GM18867 (cell line): Measurements from ENCODE around the gene RBBP9.
"Not testable (repeated sequence)": the region's sequence is repeated elsewhere in the genome, so short reads cannot be mapped to it uniquely, and the experiment has no call there.

Experiments used
- ATAC-seq: cut with Tn5 transposase; IDR thresholded peaks from one replicate; pipeline ENCODE4 v1.9.1; 2021; ENCODE audit warnings: mild to moderate bottlenecking, moderate library complexity; ENCODE audit not compliant: unreplicated experiment

RBBP9 gene

DNA sequence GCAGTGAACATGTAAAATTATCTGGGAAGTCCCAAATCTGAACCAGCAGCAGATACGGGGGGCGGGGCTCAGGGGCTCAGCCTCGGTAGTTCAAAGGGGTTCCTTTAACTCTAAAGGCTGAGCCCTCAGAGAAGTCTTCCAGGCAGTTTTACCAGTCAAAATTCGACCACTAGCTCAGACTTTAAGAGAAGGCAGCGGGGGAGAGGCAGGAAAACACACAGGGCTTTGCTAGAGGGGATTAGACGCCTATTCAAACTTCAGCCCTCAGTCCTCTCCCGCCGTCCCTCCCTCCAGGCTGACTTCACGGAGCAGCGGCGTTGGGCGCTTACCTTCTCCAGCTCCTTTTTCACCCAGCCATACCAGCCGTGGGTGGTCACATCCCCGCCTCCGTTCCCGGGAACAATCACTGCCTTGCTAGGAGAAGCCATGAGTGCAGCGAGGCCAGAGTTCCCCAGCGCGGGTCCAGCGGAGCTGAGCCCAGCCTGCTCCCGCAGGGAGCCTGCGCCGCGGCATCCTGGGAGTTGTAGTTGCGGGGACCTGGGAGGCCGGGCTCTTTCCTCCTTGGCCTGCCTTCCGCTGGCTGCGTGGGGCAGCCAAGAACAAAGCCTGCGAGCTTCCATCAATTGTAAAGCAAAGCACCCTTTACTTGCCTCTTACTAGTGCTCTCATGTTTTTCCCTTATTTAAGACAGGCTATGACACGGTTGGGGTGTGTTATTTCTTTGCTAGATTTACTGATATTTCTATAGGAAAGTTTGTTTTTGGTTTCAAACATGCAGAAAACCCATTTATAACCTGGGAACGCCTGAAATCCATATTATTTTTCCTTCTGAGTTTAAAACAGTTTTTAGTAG is at the start of gene RBBP9:
Gene RBBP9, minus strand, starts transcription at position 486 of the 853 bp plus-strand sequence. Its CDS starts 58 bp downstream, at position 428.
- peak; percentile 99 for ATAC-seq

DNA sequence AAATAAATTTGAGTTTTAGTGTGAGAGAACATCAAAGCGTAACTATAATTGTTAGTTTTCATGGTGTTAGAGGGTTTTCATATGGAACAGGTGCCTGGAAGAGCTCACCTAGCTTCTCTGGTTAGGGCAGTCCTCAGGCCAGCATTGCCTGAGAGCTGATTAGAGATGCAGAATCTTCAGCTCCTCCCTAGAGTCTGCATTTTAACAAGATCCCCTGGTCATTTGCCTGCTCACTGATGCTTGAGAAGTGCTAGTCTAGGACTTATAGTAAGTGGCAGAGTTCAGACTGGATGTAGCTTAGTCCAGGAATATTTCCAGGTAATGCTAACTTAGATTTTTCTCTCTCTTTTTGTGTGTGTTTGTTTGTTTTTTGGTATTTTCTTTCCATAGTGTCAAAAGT is 48.5 kb upstream of the RBBP9 start:
- no peak for ATAC-seq

DNA sequence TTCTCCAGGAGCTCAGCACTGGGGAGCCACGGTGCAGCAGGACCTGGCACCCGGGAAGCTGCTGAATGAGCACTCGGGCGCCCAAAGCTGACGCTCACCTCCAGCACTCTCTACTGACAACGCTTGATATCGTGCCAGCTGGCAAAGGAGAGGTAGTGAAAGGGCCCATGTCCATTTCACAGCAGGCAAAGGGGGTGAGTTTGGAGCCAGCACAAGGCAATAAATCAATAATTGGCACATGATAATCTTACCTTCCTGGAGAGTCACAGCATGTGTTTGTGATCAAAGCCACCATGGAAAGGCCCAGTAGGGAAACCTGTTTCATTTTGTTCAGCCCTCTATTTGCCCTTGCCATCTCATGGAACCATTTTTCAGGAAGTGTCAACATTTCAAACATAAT is 46.9 kb upstream of the RBBP9 start:
- no peak for ATAC-seq

DNA sequence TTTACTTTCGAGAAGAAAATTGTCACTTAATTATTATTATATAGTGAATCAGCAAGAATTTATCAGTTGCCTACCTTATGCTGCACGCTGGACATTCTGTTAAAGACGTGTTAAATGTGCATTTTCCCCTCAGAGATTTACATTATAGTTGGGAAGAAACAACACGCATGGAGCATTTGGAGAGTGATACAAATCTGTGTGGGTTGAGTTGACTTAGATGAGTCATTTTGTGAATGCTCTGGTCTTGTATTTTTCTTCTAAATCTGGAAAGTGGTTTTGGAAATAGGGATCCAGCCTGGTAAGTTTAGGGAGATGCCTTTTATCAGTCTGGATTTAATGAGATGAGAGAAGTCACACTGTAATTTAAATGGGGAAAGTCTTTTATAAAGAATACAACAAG is 46.2 kb upstream of the RBBP9 start:
- ATAC-seq: no peak

DNA sequence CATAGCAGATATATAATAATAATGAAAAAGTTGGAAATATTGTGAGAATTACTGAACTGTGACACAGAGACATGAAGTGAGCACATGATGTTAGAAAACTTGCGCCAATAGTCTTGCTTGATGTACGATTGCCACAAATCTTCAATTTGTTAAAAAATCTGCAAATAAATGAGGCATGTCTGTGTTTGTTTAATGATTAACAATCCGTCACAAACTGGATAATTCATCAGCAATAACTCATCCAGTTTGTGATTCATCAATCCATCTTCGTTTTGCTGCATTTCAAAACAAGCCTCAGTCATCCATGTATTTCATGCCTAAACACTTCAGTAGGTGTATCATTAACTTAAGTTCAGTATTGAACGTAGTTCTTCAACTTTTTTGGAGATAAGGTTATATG is 44.7 kb upstream of the RBBP9 start:
- ATAC-seq: no peak

DNA sequence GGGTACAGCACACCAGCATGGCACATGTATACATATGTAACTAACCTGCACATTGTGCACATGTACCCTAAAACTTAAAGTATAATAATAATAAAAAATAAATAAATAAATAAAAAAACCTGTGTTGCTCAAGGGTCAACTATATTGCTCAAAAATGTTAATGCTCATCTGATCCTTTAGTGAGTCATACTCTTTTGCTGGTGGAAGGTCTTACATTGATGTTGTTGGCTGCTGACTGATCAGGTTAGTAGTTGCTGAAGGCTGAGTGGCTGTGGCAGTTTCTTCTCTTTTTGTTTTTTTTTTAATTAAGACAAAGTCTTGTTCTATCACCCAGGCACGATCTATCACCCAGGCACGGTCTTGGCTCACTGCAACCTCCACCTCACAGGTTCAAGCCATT is 40.6 kb upstream of the RBBP9 start:
- no peak for ATAC-seq

DNA sequence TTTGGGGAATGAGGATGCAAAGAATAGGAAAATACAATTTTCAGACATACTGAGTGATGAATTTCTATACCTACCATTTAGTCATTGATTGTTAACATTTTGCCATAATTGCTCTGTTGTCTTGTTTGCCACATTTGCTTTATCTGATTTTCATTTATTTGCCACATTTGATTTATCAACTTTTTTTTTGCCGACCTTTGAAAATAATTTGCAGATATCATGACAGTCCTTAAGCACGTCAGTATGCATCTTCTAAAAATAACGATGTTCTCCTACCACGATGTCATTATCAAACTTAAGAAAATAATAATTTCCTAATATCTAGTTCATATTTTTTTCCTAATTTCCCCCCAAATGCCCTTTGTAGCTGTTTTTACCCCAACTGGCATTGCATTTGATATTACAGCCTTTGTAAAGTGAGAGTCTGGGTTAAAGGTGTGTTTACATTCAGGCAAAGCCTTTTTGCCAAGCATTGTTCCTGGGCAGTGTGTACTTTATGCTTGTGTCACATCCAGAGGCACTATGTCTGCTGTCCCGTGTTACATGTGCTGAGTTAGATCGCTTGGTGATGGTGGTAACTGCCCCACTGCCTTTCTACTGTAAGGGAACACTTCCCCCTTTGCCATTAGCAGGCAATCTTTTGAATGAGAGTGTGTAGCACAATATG is 37.1 kb upstream of the RBBP9 start:
- no peak for ATAC-seq

DNA sequence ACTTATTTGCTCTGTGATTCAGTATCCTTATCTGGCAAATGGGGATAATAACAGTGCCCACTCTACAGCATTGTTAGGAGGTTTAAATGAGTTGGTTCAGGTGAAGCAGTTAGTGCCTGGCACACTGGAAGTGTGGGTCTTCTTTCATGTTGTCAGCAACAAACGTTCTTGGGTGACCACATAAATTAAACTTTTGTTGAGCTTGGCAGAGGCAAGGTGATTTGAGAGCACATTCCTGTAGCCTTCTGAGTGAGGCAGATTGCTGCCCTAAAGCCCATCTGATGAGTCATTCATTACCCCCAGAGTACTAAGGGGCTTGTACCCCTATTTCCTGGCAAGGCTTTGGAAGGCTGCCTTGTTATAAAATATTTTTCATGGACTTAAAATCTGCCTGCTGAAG is 36.5 kb upstream of the RBBP9 start:
- ATAC-seq: no peak

DNA sequence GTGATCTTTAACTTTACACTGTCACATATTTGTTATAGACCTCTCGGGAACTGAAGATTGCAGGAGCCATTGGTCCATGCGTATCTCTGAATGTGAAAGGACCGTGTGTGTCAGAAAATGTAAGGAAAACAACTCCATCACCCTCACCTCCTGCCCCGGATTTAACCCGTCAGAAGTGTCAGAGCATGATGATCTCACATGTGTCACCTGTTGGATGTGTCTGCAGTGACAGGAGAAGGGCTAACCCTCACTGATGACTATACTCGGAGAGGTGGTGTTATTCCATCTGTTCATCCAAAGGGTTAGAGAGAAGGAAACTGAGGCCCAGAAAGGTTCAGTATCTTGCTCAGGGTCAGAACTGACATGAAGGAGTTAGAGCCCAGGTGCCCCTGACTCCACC is 35.6 kb upstream of the RBBP9 start:
- ATAC-seq: no peak

DNA sequence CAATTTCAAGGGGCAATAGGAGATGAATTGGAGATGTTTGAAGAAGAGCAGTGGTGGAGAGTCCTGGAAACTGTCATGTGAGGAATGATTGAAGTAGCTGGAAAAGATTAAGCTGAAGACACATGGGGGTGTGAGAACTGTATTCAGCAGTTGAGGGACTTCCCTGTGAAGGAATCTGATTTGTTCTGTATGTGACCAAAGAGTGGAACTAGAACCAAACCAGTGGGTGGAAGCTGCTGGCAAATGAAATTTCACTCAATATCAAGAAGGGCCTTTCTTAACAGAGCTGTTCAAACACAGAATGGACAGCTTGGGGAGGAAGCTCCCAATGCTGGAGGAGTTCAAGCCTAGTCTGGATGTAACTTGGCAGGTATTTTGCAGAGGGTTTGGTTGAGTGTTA is 32.0 kb upstream of the RBBP9 start:
- ATAC-seq: no peak

DNA sequence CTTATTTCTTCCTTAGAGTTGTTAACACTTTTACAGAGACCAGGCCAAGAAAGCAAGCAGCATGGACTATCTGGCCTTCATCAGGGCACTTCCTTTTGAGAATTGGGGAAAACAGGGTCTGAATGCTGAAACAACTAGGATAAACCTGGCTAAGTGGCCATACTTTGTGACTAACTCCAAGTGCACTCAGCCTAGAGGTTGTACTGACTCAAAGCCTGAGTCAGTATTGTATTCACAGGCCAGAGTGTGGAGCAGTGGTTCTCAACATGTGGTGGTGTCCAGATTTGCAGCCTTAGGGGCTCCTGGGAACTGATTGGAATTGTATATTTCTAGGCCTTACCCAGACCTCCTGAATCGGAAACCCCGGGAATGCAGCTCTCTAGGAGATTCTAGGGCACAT is 30.8 kb upstream of the RBBP9 start:
- ATAC-seq: no peak

DNA sequence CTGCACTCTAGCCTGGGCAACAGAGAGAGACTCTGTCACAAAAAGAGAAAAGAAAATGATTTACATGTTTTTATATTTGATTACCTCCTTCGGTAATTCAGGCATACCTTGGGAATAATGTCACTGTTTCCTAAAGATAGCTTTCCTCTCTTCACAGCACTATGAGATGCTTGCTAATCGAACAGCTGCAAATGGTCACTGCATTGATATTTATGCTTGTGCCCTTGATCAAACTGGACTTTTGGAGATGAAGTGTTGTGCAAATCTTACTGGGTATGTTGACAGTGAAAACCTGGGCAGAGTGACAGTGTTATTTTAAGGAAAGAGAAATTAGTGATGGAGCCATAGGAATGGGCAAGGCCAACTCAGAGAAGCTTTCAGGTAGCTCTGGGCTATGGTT is 30.3 kb upstream of the RBBP9 start:
- ATAC-seq: no peak

DNA sequence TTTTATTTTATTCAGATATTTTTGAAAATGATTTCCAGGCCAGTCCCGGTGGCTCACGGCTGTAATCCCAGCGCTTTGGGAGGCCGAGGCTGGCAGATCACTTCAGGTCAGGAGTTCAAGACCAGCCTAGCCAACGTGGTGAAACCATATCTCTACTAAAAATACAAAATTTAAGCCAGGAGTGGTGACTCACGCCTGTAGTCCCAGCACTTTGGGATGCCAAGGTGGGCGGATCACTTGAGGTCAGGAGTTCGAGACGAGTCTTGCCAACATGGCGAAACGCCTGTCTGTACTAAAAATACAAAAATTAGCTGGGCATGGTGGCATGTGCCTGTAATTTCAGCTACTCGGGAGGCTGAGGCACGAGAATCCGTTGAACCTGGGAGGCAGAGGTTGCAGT is 29.7 kb upstream of the RBBP9 start:
- not testable (repeated sequence) for ATAC-seq

DNA sequence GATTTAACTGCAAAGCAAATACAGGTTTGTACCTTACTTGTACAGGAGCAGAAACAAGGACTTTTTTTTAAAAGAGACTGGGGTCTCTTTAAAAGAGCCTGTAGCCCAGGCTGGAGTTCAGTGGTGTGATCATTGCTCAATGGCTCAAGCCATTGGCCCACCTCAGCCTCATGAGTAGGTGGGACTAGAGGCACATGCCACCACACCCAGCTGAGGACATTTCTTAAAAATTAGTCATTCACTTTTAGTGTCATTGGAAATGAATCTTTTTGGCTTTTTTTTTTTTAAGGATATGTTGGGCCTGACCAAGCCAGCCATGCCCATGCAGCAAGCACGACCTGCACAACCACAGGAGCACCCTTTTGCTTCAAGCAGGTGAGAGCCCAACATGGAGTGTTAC is 27.6 kb upstream of the RBBP9 start:
- no peak for ATAC-seq

DNA sequence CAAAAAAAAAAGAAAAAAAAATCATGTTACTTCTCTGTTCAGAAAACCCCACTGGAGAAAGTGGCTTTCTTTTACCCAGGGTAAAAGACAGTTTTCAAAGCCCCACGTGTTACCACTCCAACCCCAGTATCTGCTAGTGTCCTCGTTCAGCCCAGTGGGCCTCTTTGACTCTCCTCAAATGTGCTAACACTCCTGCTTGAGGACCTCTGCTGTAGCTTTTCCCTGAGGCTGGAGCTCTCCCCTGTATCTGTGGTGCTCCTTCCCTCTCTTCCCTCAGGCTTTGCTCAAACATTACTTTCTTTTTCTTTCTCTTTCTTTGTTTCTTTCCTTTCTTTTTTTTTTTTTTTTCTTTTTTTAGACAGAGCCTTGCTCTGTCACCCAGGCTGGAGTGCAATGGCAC is 26.0 kb upstream of the RBBP9 start:
- ATAC-seq: no peak

DNA sequence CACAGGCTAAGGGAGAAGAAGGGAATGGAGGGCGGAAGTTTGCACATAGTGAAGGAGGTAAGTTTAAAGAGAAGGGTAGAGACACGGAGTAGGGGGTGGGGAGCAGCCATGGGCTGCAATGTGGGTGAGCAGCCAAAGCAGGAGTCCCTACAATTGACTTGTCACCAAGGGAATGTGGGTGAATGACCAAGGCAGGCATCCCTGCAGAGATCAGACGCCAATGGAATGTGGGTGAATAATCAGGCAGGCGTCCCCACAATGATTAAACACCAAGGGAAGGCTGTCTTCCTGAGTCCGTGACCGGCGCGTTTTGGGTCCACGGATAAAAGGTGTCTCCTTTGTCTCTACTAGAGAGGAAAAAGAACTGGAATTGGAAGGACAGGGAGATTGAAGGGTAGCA is 25.0 kb upstream of the RBBP9 start:
- ATAC-seq: not testable (repeated sequence)

DNA sequence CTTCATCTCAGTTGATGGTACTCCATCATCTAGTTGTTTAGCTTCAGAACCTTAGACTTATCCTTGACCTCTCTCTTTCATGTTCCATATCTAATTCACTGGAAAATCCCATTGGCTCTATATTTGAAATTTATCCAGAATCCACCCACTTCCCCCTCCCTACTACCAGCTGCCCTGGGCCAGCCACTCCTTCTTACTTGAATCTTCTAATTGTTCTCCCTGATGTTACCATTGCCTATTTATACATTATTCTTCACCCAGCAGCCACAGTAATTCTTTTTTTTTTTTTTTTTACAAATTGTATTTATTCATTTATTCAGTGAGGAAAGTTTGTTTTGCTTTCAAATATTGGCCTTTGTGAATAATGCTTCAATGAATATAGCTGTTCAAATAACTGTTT is 18.9 kb upstream of the RBBP9 start:
- ATAC-seq: no peak

DNA sequence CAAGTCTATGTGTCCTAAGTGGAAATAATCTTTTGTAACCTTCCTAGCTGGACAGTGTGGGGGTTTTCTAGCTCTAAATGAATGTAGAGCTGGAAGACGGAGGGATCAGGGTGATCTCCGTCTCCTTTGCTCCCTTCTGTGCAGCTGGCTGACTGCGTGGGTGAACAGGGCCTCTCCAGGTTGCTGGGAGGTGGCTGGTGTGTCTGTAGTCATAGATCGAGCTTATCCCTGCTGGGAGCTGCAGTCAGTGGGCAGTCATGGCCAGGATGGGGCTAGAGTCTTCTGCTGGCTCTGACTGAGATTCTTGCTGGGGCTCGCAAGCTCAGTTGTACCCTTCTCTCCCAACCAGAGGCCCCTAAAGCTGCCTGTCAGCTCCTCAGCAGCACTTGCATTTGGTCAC is 17.1 kb upstream of the RBBP9 start:
- no peak for ATAC-seq

DNA sequence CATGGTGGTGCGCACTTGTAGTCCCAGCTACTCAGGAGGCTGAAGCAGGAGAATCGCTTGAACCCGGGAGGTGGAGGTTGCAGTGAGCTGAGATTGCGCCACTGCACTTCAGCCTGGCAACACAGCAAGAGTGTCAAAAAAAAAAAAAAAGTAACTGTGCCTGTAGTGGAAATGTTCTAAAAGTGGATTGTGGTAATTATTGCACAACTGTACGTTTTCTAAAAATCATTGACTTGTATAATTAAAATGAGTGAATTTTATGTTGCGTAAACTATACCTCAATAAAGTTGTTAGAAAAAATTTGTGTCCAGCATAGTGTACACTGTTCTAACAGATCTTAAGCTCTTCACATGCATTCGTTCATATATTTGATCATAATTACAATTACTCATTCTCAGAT is 16.2 kb upstream of the RBBP9 start:
- no peak for ATAC-seq

DNA sequence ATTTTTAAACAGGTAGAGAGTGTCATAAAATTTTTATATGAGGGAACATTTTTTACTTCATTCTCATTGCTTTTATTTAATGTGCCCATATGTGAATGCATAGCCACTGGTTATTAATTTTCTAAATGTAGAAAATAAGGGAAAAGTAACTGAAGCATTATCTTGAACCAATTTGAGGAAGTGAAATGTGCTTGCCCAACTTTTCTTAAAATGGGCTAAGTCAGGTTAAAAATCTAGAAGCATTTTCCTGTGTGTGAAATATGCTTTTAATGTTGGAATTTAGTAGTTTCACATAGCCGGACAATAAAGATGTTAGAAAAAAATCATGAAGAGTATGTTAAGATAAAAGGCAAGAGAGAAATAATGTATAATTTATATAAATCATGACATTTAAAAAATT is 14.5 kb upstream of the RBBP9 start:
- no peak for ATAC-seq

DNA sequence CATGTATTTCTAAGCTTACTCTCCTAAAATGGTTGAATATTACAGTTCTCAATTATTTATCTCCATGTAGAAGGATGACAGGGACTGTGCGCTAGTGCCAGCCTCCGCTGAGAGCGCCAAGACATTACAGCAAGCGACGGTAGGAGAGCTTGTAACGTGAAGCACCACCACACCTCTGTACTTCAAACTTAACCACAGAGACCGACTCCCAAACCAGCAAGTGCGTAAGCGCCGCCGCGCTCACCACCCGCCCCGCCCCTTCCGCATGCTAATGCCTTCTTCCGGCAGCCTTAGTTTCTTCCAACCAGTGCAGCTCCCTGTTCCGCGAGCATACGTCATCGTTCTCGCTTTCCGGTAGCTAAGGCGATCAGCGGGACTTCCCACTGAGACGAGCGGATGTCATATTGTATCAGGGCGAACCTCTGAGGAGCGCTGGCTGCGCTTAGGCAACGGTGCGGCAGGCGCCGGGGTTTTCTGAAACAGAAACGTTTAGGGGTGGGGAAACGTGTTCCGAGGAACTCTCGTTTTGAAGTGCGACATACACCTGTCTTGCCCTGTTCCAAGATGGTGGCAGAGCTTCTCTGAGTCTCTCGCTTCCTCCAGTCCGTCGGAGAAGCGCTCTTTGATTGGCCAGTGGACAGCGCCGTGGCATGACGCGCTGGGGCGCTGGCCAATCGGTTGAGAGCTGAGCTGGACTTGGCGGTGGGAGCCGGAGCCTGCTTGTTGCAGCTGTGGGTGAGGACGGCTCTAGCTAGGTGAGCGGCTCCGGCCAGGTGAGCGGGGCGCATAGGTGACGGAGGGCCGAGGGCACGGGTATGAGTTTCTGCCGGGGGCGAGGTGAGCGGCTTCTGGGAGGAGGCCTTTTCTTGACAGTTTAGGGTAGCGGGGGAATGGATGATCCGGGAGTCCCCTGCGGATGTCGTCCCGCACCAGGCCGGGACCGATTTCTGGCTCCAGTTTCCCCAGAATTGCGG is 10.5 kb upstream of the RBBP9 start, which contains the start of gene SEC23B:
Gene SEC23B, plus strand, starts transcription at position 723 of the 974 bp plus-strand sequence. CDS start 2,896 bp downstream, outside the sequence.
- peak; percentile 94 for ATAC-seq
